Fibroblast of villous mesenchyme (primary cell): ENCODE results near the gene LGALS13. TPM values are rescaled to one million over a fixed set of nuclear protein-coding genes. Genes with fewer than 3 reads are reported as not detected.

Source experiments
- DNase-seq: peaks from one replicate; pipeline ENCODE4 v3.0.0-alpha.2; 2010; ENCODE audit warnings: low read depth
- H3K4me3 ChIP-seq: 2 replicates; pipeline ENCODE4 v1.5.1; 2011; ENCODE audit warnings: low read depth, mild to moderate bottlenecking, low read length
- small RNA-seq: library from RNA; depleted of rRNA; stranded (forward); fragments of <200 nt; gene quantifications from one replicate; pipeline ENCODE3, GENCODE V24; 2012
- total RNA-seq: library from RNA; depleted of rRNA; stranded (reverse); fragments of >200 nt; gene quantifications from 2 replicates; pipeline ENCODE4 v1.2.3, GENCODE V29; 2012
- TF ChIP-seq, protein P1 (sequence below): IDR thresholded peaks from 2 replicates; pipeline ENCODE4 v1.5.1; 2012; ENCODE audit warnings: low read depth, mild to moderate bottlenecking, low read length; ENCODE audit not compliant: insufficient read depth

LGALS13 gene
- total RNA-seq, 1 donor = not detected

DNA sequence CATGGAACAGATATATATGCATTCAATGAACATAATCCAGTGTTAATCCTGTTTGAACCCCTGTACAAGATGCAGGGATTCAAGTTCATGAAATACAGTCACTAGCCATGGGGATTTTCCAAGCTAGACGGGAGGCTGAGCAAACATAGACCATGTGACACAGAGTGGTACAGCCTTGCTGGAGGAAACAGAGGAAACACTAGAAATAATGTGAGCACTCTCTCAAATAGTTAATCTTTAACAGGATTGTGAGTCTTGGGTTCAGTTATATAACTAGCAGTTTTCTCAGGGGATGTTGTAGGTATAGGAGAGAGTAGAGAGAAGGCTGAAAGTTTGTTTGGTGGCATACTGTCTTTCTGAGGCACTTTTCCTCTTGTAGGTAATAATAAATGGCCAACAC lies 39.4 kb downstream of the LGALS13 start:
- TF ChIP-seq, protein P1, sequence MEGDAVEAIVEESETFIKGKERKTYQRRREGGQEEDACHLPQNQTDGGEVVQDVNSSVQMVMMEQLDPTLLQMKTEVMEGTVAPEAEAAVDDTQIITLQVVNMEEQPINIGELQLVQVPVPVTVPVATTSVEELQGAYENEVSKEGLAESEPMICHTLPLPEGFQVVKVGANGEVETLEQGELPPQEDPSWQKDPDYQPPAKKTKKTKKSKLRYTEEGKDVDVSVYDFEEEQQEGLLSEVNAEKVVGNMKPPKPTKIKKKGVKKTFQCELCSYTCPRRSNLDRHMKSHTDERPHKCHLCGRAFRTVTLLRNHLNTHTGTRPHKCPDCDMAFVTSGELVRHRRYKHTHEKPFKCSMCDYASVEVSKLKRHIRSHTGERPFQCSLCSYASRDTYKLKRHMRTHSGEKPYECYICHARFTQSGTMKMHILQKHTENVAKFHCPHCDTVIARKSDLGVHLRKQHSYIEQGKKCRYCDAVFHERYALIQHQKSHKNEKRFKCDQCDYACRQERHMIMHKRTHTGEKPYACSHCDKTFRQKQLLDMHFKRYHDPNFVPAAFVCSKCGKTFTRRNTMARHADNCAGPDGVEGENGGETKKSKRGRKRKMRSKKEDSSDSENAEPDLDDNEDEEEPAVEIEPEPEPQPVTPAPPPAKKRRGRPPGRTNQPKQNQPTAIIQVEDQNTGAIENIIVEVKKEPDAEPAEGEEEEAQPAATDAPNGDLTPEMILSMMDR = no peak
- no peak for DNase-seq

DNA sequence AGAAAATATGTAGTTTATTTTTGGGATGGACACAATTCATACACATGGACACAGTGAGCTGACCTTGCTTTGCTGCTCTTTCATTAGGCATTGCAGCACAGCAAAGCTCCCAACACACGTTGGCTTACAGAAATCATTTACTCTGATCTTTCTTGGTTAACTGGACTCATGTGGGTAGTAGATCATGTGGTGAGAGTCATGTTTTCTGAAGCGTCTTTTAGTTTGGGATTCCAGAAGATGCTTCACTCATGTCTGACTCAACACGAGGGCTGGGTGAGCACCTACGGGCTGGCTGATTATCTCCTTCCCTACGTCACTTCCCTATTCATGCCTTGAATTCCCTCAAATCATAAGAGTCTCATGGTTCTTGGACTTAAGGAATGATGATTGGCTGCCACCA lies 41.3 kb downstream of the LGALS13 start:
- no peak for DNase-seq
- no peak overlapping the region for H3K4me3 ChIP-seq
- TF ChIP-seq, protein P1 = no peak

More for the DNA sequence above, 39.4 kb downstream of the LGALS13 start:
- no peak overlapping the region for H3K4me3 ChIP-seq

DNA sequence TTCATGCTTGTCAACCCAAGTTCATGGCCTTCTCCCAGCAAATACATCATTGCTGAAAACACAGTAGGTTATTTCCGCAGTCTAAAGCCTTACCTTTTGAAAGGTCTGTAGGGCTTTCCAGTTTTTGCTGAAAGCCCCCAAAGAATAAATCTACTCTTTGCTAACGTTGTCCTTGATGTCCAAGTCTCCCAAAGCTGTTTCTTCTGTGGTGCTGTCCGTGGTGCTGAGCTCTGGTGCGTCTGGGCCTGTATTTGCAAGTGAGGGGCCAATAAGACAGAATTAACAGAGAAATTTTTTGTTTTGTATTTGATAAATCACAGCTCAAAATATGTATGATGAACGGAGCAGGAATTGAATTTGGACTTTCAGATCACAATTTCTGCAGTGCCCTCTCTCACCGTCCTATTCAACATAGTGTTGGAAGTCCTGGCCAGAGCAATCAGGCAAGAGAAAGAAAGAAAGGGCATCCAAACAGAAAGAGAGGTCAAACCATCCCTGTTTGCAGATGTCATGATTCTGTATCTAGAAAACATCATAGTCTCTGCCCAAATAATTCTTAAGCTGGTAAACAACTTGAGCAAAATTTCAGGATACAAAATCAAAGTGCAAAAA lies 43.6 kb downstream of the LGALS13 start:
- TF ChIP-seq, protein P1 = no peak
- H3K4me3 ChIP-seq = no peak overlapping the region
- DNase-seq = peak; percentile 28

- TF ChIP-seq, protein P1 = no peak
- no peak overlapping the region for H3K4me3 ChIP-seq
- DNase-seq = no peak
Measured at GRCh38 chr19:39647918-39648317, 45.6 kb downstream of the LGALS13 start.

DNA sequence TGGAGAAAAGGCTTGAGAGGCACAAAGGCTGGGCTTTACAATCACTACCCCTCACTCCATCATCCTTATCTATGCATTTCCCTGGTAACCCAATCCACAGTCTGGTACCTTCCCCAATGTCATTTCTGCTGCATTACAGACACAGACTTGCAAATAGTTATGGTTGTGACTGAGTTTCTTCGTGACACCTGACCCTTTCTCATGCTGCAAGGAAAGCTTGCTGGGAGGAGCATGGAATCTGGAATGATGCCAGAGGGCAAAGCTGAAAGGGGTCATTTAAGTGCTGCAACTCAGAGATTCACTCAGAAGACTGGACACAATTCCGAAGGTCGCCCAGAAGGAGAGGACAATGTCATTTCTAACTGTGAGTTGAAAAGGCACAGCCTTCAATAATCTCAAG lies 53.3 kb downstream of the LGALS13 start, which contains the start of gene LGALS16:
Gene LGALS16 (plus strand): TSS at position 301 of the 400 bp plus-strand sequence. CDS start 49 bp downstream, at position 350.
- TF ChIP-seq, protein P1 = no peak
- H3K4me3 ChIP-seq = no peak within 1 kb of the TSS
- DNase-seq = no peak

Small RNA genes within 50 kb of the gene (small RNA-seq; reads per million reads assigned to genes)
- not detected for gene AC005176.2
- gene RPS29P24 = not detected
- not detected for gene RPS29P25
- not detected for gene RPS29P26
- gene RPS29P30 = not detected

Other genes starting within 250 kb of the LGALS13 start
- gene PAF1, start 211.4 kb upstream of the LGALS13 start, total RNA-seq = 29.6 and 33.2 TPM in 2 replicates
- gene MED29, start 211.1 kb upstream of the LGALS13 start, total RNA-seq = 22.0 and 22.2 TPM in 2 replicates
- gene ZFP36, start 195.7 kb upstream of the LGALS13 start, total RNA-seq = 5.8 and 8.6 TPM in 2 replicates
- 25.0 and 39.3 TPM in 2 replicates for gene PLEKHG2, start 189.9 kb upstream of the LGALS13 start, total RNA-seq
- gene RPS16, start 166.6 kb upstream of the LGALS13 start, total RNA-seq = 43.2 and 48.3 TPM in 2 replicates
- gene SUPT5H, start 156.9 kb upstream of the LGALS13 start, total RNA-seq = 71.8 and 80.7 TPM in 2 replicates
- 48.8 and 49.6 TPM in 2 replicates for gene TIMM50, start 121.7 kb upstream of the LGALS13 start, total RNA-seq
- gene DLL3, start 103.6 kb upstream of the LGALS13 start, total RNA-seq = under 0.01 and 0.43 TPM in 2 replicates
- not detected in 2 replicates for gene SELENOV, start 87.4 kb upstream of the LGALS13 start, total RNA-seq
- 4.3 and 4.5 TPM in 2 replicates for gene EID2B, start 69.7 kb upstream of the LGALS13 start, total RNA-seq
- 8.4 and 10.8 TPM in 2 replicates for gene EID2, start 62.4 kb upstream of the LGALS13 start, total RNA-seq
- gene LGALS16, start 53.4 kb downstream of the LGALS13 start, total RNA-seq = not detected in 2 replicates
- gene LGALS14, start 102.0 kb downstream of the LGALS13 start, total RNA-seq = not detected in 2 replicates
- not detected in 2 replicates for gene CLC, start 135.5 kb downstream of the LGALS13 start, total RNA-seq
- not detected in 2 replicates for gene LEUTX, start 176.3 kb downstream of the LGALS13 start, total RNA-seq
- 9.7 and 10.4 TPM in 2 replicates for gene DYRK1B, start 231.6 kb downstream of the LGALS13 start, total RNA-seq
- 83.3 and 114 TPM in 2 replicates for gene FBL, start 243.9 kb downstream of the LGALS13 start, total RNA-seq